22Rv1 (cell line): ENCODE data around the gene ZBTB42.

ENCODE experiments used
- CTCF ChIP-seq: fragments of 450-650 bp; IDR thresholded peaks from 2 replicates; pipeline ENCODE4 v1.5.1; 2017; ENCODE audit warnings: mild to moderate bottlenecking
- ZFX ChIP-seq: fragments of 450-650 bp; IDR thresholded peaks from 2 replicates; pipeline ENCODE4 v1.6.1; 2017; ENCODE audit warnings: antibody characterized with exemption, borderline replicate concordance

- TF ChIP-seq CTCF (no peak), ZFX (no peak)
Observed at GRCh38 chr14:104776961-104777807, 23.7 kb upstream of the ZBTB42 start.
